K562 (cell line): ENCODE results near the gene ADCY1. TPM values are rescaled to one million over a fixed set of nuclear protein-coding genes. Genes with fewer than 3 reads are reported as not detected.
"Not testable (repeated sequence)": the region's sequence is repeated elsewhere in the genome, so short reads cannot be mapped to it uniquely, and the experiment has no call there.

ENCODE experiments used
- ATAC-seq: fragments of 200-7000 bp; cut with Tn5 transposase; 3 replicates; pipeline ENCODE4 v1.9.1; 2020; ENCODE audit warnings: moderate library complexity
- BruUV-seq: library from RNA; stranded (reverse); fragments of 400-500 nt; replicated peaks from 2 replicates; lab custom pipeline; 2021; lab: Mats Ljungman, UMichigan
- CTCF ChIA-PET: fragments of 300-600 bp; formaldehyde crosslinking; extraction: SDS; loops from one replicate; lab custom pipeline; 2021; ENCODE audit warnings: low intra/inter-chr PET ratio; lab: Yijun Ruan, JAX
- POLR2A ChIA-PET: fragments of 300-600, 350-650 bp; sonication (Branson Sonifier 250); formaldehyde crosslinking; extraction: SDS; loops from one replicate; lab custom pipeline; 2021; ENCODE audit warnings: antibody characterized with exemption, inconsistent platforms; lab: Yijun Ruan, JAX
- DNase-seq, 4 experiments: peaks; one replicate each; pipeline versions ENCODE4 v3.0.0 to v3.0.0-alpha.2; 2011 to 2018; ENCODE audit warnings: low spot score in 3 of 4, mixed read lengths in 3 of 4; ENCODE audit errors: extremely low read depth in 1 of 4
- FAIRE-seq: peaks from 2 replicates; lab custom pipeline; 2011; peaks lifted over from hg19 to GRCh38; lab: Jason Lieb, UNC
- H2AFZ ChIP-seq: 2 replicates; pipeline ENCODE4 v1.6.0; 2011; ENCODE audit warnings: low read depth, low read length, control low read depth, inconsistent platforms
- H3K27ac ChIP-seq: fragments of 200-600 bp; 3 replicates; pipeline ENCODE4 v1.8.0; 2011; ENCODE audit warnings: low read depth, mild to moderate bottlenecking, control low read depth, inconsistent platforms, low read length, moderate library complexity, mixed read lengths; ENCODE audit errors: extremely low read depth
- H3K27me3 ChIP-seq, 2 experiments: fragments of 300-600 bp in 1 of 2; 2 replicates in 1 of 2; 3 replicates in 1 of 2; pipeline versions ENCODE4 v1.6.0 to v1.8.0; 2011; ENCODE audit warnings: inconsistent platforms in 2 of 2, low read length in 2 of 2, mild to moderate bottlenecking in 1 of 2, mixed read lengths in 1 of 2, moderate library complexity in 1 of 2; ENCODE audit not compliant: control insufficient read depth in 2 of 2, insufficient read depth in 2 of 2
- H3K36me3 ChIP-seq: fragments of 300-600 bp; 3 replicates; pipeline ENCODE4 v1.8.0; 2011; ENCODE audit warnings: mild to moderate bottlenecking, low read length, inconsistent platforms; ENCODE audit not compliant: control insufficient read depth, insufficient read depth
- H3K4me1 ChIP-seq, 2 experiments: fragments of 200-600 bp in 1 of 2; replicated peaks in 1 of 2; 2 replicates in 1 of 2; 3 replicates in 1 of 2; pipeline versions ENCODE4 v1.5.1 to v1.8.0; 2011; ENCODE audit warnings: inconsistent platforms in 2 of 2, low read length in 2 of 2, mild to moderate bottlenecking in 1 of 2, mixed read lengths in 1 of 2, moderate library complexity in 1 of 2; ENCODE audit not compliant: control insufficient read depth in 2 of 2, insufficient read depth in 2 of 2
- H3K4me2 ChIP-seq: 2 replicates; pipeline ENCODE4 v1.6.1; 2011; ENCODE audit warnings: low read length, control low read depth, inconsistent platforms, mixed read lengths; ENCODE audit not compliant: insufficient read depth
- H3K4me3 ChIP-seq: fragments of 200-600 bp; sonication (generic), shearing (Covaris generic); 2 replicates; pipeline ENCODE4 v1.5.1; 2016; ENCODE audit warnings: control low read depth, inconsistent platforms
- H3K79me2 ChIP-seq: fragments of 200-600 bp; 3 replicates; pipeline ENCODE4 v1.8.0; 2011; ENCODE audit warnings: low read length, inconsistent platforms; ENCODE audit not compliant: control insufficient read depth, insufficient read depth
- H3K9ac ChIP-seq, 2 experiments: 2 replicates each; pipeline versions ENCODE4 v1.6.0 to v1.6.1; 2011; ENCODE audit warnings: low read depth in 2 of 2, low read length in 2 of 2, control low read depth in 1 of 2, inconsistent platforms in 1 of 2, mild to moderate bottlenecking in 1 of 2, mixed read lengths in 1 of 2; ENCODE audit not compliant: insufficient read depth in 1 of 2
- H3K9me1 ChIP-seq: one replicate; pipeline ENCODE4 v1.6.0; 2011; ENCODE audit warnings: inconsistent platforms, mild to moderate bottlenecking, low read length, moderate library complexity; ENCODE audit not compliant: control insufficient read depth, insufficient read depth
- H3K9me3 ChIP-seq: replicated peaks from 2 replicates; pipeline ENCODE4 v1.5.1; 2011; ENCODE audit warnings: low read depth, low read length, inconsistent platforms; ENCODE audit not compliant: control insufficient read depth, insufficient read depth
- H4K20me1 ChIP-seq: replicated peaks from 2 replicates; pipeline ENCODE4 v1.6.1; 2011; ENCODE audit warnings: low read length, inconsistent platforms, mixed read lengths; ENCODE audit not compliant: control insufficient read depth, insufficient read depth
- ATF3 ChIP-seq, 2 experiments: fragments of 450-650 bp in 1 of 2; sonication (generic) in 1 of 2; formaldehyde crosslinking in 1 of 2; IDR thresholded peaks in 1 of 2; conservative IDR thresholded peaks in 1 of 2; 2 replicates each; pipeline versions ENCODE4 v1.6.1 to v1.8.1; 2016 to 2023; ENCODE audit warnings: mild to moderate bottlenecking in 2 of 2, moderate library complexity in 2 of 2, inconsistent platforms in 1 of 2, missing genetic modification reagents in 1 of 2
- WGBS: fragments of 100-300 bp; shearing (Covaris generic); methylation state at CpG from one replicate; pipeline ENCODE4 v1.1.6; 2016; ENCODE audit warnings: low coverage, mixed read lengths; ENCODE audit not compliant: insufficient coverage; ENCODE audit errors: missing lambda C conversion rate; 5-methylcytosine and 5-hydroxymethylcytosine counted together
- in situ Hi-C: fragments of 300-500 bp; cut with MboI; formaldehyde crosslinking; loops from 4 replicates; pipeline ENCODE4 v1.15.0; 2018; ENCODE audit warnings: inconsistent platforms, mixed read lengths
- intact Hi-C: fragments of 100-400 bp; cut with micrococcal nuclease; formaldehyde crosslinking; loops from 2 replicates; pipeline ENCODE4 v1.14.2; 2022
- polyA plus RNA-seq, 8 experiments: library from polyadenylated mRNA; depleted of rRNA in 4 of 8; stranded (reverse) in 5 of 8; unstranded in 3 of 8; fragments of >200 nt; fragmentation: Nextera tagmentation in 2 of 8; fragmentation: Illumina TruSeq in 1 of 8; extraction: Ambion mirVana in 2 of 8; extraction: Trizol in 1 of 8; gene quantifications; 2 replicates each; pipeline versions ENCODE4 v1.2.1 to v1.2.3, GENCODE V29; 2011 to 2014; ENCODE audit warnings: inconsistent platforms in 1 of 8, missing spikeins in 1 of 8
- total RNA-seq, 7 experiments: library from RNA; depleted of rRNA in 6 of 7; stranded (reverse); fragments of >200 nt in 6 of 7; fragmentation: Illumina TruSeq in 2 of 7; extraction: Trizol in 2 of 7; gene quantifications; 2 replicates each; pipeline versions ENCODE4 v1.2.1 to v1.2.3, GENCODE V29; 2011 to 2021; ENCODE audit warnings: low replicate concordance in 1 of 7

ADCY1 gene
- total and polyA plus RNA-seq, 9 of the 15 experiments (the other 6 are each of a cell fraction or from before 2014, with no cell fraction given): under 0.01 to 0.18 (median 0.10) TPM; not detected in 4

- H3K4me2 ChIP-seq; ATAC-seq; H3K27me3 ChIP-seq; H3K9ac ChIP-seq; CTCF ChIA-PET; in situ Hi-C loops; POLR2A ChIA-PET; DNase-seq; H3K9me1 ChIP-seq; H3K9me3 ChIP-seq; H3K27ac ChIP-seq; H3K4me1 ChIP-seq; intact Hi-C loops; H4K20me1 ChIP-seq; FAIRE-seq; H3K4me3 ChIP-seq; BruUV-seq; H3K79me2 ChIP-seq; H2AFZ ChIP-seq; TF ChIP-seq ATF3 (CRISPR knock-in tag; conservative IDR thresholded peaks at IDR 0.05): not testable (repeated sequence)
- 91% methylated on average over 2 of the region's 3 CpGs for WGBS
- peaks cover 13% of the 10 kb centered on the region; the same call in 1 of the 3 replicates for H3K36me3 ChIP-seq
- peak; percentile 28; the same call in 1 of the 2 replicates for TF ChIP-seq ATF3 (IDR thresholded peaks at IDR 0.05)
These were observed 166.4 kb downstream of the ADCY1 start for GRCh38 chr7:45740573-45740972.

- H3K4me1 ChIP-seq, H3K9me1 ChIP-seq, H3K9ac ChIP-seq, intact Hi-C loops, ATAC-seq, BruUV-seq, H3K79me2 ChIP-seq, DNase-seq, H3K9me3 ChIP-seq, H3K4me2 ChIP-seq, CTCF ChIA-PET, H4K20me1 ChIP-seq, H3K27ac ChIP-seq, H3K27me3 ChIP-seq, H3K4me3 ChIP-seq, in situ Hi-C loops, POLR2A ChIA-PET, H2AFZ ChIP-seq: not testable (repeated sequence)
- peak; percentile 54 for FAIRE-seq
- H3K36me3 ChIP-seq: peaks cover 34% of the 10 kb centered on the region; the same call in 2 of the 3 replicates
These were observed 174.8 kb downstream of the ADCY1 start for GRCh38 chr7:45748976-45749375.

DNA sequence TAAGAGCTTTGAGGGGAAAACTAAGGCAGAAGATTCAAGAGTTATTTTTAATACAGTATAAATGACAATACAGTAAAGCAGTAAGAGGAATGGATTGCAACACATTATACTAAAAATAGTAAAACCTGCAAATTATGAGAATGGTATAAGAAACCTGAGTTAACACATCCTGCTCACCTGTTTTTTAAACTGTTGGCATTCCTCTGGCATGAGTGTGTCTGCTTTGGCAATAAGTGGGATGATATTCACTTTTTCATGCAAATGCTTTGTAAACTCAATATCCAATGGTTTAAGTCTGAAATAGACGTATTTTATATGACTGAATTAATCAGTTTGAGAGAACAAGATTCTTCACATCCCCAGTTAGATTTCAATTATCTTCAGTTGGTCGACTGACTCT is 177.2 kb downstream of the ADCY1 start:
- H3K9me1 ChIP-seq, intact Hi-C loops, in situ Hi-C loops, H3K9ac ChIP-seq, H3K27ac ChIP-seq, H3K4me2 ChIP-seq, FAIRE-seq, H3K4me1 ChIP-seq, H4K20me1 ChIP-seq, POLR2A ChIA-PET, H3K27me3 ChIP-seq, ATAC-seq, H2AFZ ChIP-seq, CTCF ChIA-PET, H3K79me2 ChIP-seq, H3K4me3 ChIP-seq, BruUV-seq, H3K9me3 ChIP-seq, DNase-seq: not testable (repeated sequence)
- H3K36me3 ChIP-seq: peaks cover 28% of the 10 kb centered on the region; the same call in 2 of the 3 replicates
- 87% methylated on average over 2 of the region's 2 CpGs for WGBS
